ENCODE results near the gene NT5C2.
A peak's percentile ranks its signal among the peaks of the same experiment; 100 is the strongest.
"Not testable (repeated sequence)": the region's sequence is repeated elsewhere in the genome, so short reads cannot be mapped to it uniquely, and the experiment has no call there.

Gene NT5C2

DNA sequence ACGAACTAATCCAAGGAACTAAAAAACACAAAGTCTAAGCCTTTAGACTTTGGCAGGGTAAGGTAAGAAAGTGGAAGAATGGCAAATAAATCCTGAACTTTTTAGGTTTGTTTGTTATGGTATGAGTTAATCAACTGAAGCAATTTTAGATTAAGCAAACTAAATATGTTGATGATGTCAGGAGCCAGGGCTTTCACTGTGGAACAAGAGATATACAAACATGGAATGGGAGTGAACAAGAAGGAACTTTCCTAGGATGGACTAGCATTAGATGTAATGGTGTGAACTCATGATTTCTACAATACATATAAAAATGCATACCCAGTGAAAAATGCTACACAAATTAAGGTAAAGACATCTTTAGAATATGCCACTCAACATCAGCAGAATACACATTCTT lies 35.8 kb downstream of the NT5C2 start:
- peaks cover 71% of the 10 kb centered on the region for H3K36me3 Mint-ChIP-seq (ENCODE audit: low read depth)
- H3K4me3 Mint-ChIP-seq = no peak overlapping the region
- DNase-seq = no peak
- peaks cover 8% of the 10 kb centered on the region for H3K4me1 Mint-ChIP-seq (ENCODE audit: low read depth)
- no peak overlapping the region for H3K27ac Mint-ChIP-seq
- H3K9me3 Mint-ChIP-seq = no peaks in the 10 kb centered on the region
- no peaks in the 10 kb centered on the region for H3K27me3 Mint-ChIP-seq

DNA sequence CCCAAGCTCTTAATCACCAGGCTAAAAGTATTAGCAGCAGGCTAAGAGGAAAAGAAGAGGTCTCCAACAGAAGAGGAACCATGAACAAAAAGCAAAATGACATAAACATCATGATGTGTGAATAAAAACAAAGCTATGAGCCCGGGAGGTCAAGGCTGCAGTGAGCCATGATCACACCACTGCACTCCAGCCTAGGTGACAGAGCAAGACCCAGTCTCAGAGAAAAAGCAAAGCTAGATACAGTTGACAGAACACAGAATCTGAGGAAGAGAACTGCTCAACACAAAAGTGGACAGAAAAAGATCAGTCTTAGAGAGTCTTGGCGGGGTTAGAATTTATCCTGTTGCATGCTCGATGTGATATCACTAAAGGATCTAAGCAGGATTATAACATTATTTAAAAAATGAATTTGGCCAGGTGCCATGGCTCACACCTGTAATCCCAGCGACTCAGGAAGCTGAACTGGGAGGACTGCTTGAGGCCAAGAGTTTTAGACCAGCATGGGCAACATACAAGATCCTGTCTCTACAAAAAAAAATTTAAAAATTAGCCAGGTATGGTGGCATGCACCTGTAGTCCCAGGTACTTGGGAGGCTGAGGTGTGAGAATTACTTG lies 37.5 kb downstream of the NT5C2 start:
- DNase-seq = no peak
- peaks cover 72% of the 10 kb centered on the region for H3K36me3 Mint-ChIP-seq (ENCODE audit: low read depth)

DNA sequence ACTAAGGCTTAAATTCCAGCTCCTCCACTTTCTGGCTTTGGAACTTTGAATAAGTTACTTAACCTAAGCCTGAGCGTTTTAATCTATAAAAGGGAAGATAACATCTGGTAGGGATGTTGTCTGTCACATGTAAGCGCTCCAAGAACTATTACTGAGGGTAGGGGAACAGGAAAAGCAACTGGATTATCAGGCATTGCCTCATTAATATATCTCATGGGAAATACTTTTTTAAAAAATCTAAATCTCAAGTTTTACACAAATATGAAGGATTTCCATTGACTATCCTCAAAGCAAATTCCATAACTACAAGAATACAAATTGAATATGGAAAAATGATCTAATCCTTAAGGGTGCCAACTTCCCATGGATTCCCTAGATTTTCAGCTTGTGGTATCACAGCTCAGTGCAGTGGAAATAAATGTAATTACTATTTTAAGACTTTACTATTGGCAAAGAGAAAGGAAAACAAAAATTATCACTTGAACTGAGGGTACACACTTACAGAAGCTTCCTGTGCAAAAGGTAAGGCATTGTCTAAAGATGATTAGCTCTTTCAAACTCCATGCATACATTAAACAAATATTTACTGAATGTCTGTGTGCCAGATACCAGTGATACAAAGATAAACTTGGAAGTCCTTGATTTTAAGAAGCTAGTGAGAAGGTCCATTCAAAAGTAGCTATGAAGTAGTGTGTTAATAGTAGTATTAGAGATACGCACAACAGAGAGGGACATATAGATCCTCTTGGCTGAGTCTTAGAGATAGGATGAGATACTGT lies 38.4 kb downstream of the NT5C2 start:
- no peak overlapping the region for H3K27ac Mint-ChIP-seq
- DNase-seq = no peak
- peaks cover 72% of the 10 kb centered on the region for H3K36me3 Mint-ChIP-seq (ENCODE audit: low read depth)

More for the DNA sequence above, 37.5 kb downstream of the NT5C2 start:
- Mint-ChIP-seq H3K4me1 (ENCODE audit: low read depth) (peaks cover 8% of the 10 kb centered on the region), H3K27ac (no peak overlapping the region), H3K4me3 (no peak overlapping the region), H3K27me3 (no peaks in the 10 kb centered on the region), H3K9me3 (no peaks in the 10 kb centered on the region)

DNA sequence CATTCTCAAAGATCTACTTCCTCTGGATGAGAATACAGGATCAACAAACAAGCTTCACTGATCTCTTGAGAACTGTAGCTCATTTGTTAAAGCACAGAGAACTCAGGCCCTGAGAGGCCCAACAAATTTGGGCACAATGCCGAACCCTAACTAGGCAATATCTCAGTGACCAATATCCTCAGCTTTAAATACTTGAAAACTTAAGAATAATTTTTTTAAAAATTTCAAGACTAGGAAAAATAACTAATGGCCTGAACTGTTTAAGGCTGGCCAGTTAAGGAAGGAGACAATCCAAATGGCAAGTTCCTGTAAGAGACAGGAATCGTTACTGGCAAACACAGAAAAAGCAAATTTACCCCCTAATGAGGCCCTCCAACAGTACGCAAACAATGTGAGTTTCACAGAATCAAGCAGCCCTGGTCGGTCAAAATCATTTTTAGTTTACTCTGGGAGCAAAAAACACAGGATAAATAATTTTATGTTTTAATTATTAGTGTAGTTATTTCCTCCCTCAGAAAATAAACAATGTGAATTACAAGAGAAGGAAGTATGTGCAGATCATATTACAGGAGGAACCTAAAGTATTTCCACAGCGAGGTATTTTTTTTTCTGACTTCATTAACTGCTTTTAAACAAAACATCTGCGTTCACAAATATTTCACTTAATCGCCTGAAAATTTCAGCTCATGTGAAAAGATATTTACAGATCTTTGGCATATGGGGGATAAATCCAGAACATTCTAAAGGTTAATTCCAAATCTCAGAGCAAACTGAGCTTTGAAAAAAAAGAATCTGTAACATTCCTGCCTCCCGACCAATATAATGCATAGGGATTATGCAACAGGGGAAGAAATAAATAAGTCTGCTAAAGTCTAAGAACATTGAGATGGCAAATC lies 39.5 kb downstream of the NT5C2 start:
- DNase-seq = no peak
- Mint-ChIP-seq H3K4me1 (ENCODE audit: low read depth) (peaks cover 6% of the 10 kb centered on the region), H3K27me3 (no peaks in the 10 kb centered on the region), H3K36me3 (ENCODE audit: low read depth) (peaks cover 70% of the 10 kb centered on the region), H3K4me3 (no peak overlapping the region), H3K9me3 (no peaks in the 10 kb centered on the region), H3K27ac (no peak overlapping the region)

More for the DNA sequence above, 38.4 kb downstream of the NT5C2 start:
- no peak overlapping the region for H3K4me3 Mint-ChIP-seq
- no peaks in the 10 kb centered on the region for H3K9me3 Mint-ChIP-seq
- H3K27me3 Mint-ChIP-seq = no peaks in the 10 kb centered on the region
- peaks cover 6% of the 10 kb centered on the region for H3K4me1 Mint-ChIP-seq (ENCODE audit: low read depth)

DNA sequence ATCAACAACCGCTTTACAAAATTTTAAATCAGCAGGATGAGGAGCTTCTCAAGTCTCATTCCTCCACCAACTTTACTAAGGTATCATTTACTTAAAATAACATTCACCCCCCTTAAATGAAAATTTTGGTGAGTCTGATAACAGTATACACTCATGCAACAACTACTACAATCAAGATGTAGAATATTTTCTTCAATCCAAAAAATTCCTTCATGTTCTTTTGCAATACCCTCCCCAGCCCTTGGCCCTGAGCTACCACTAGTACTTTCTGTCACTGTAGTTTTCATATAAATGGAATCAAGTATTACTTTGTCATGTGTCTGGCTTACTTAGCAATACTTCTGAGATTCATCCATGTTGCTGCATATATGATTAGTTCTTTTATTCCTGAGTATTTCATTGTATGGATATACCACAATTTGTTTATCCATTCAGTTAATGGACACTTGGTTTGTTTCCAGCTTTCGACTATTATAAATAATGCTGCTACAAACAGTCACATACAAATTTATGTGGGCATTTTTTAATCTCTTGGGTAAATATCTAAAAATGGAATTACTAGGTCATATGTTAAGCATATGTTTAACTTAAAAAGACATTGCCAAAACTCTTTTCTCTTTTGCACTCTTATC lies 43.0 kb downstream of the NT5C2 start:
- H3K4me1 Mint-ChIP-seq (ENCODE audit: low read depth) = peaks cover 8% of the 10 kb centered on the region
- H3K4me3 Mint-ChIP-seq = no peak overlapping the region
- DNase-seq = no peak
- no peaks in the 10 kb centered on the region for H3K9me3 Mint-ChIP-seq
- peaks cover 63% of the 10 kb centered on the region for H3K36me3 Mint-ChIP-seq (ENCODE audit: low read depth)
- no peak overlapping the region for H3K27ac Mint-ChIP-seq
- no peaks in the 10 kb centered on the region for H3K27me3 Mint-ChIP-seq

DNA sequence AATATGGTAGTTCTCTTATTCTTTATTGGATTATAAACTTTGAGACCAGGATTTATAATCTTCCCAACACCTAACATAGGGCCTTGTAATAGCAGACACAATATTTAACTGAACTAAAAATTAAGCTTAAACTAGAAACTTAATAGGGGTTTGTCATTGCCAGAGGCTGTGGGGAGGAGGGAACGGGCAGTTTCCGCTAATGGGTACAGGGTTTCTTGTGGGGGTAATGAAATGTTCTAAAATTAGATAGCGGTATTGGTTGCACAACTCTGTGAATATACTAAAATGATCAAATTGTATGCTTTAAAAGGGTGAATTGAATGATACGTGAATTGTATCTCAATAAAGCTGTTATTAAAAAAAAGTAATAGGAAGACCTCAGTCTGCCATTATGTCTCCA lies 45.4 kb downstream of the NT5C2 start:
- H3K4me1 Mint-ChIP-seq (ENCODE audit: low read depth) = peaks cover 9% of the 10 kb centered on the region
- no peak overlapping the region for H3K4me3 Mint-ChIP-seq
- H3K27ac Mint-ChIP-seq = no peak overlapping the region
- peaks cover 55% of the 10 kb centered on the region for H3K36me3 Mint-ChIP-seq (ENCODE audit: low read depth)
- no peak for DNase-seq
- H3K9me3 Mint-ChIP-seq = no peaks in the 10 kb centered on the region
- H3K27me3 Mint-ChIP-seq = no peaks in the 10 kb centered on the region

DNA sequence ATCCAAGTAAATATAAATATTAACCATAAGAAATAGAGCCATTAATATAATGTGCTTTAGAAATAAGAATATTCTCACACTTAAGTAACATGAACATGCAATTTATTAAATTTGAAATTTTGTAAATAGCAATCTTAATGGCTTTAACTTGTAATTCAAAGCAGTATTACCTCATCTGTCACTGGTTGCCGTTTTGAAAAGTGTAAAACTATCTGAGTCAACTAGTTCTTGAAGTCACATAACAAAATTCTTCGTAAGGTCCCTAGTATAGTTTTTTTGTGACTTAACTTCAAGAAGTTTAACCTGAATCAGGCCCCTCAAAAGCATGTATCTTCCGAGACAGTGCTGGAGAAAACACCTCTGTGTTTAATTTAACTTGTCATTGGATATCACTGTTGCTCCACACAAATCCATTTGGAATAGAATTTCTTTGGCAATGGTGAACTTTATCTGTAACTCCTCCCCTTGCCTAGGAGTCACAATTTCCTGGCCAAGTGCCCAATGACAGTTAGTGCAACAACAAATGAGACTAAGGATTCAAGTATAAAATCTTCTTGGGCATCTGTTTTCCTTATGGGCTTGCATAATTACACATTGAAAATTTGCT lies 47.1 kb downstream of the NT5C2 start:
- Mint-ChIP-seq H3K27me3 (no peaks in the 10 kb centered on the region), H3K4me1 (ENCODE audit: low read depth) (peaks cover 9% of the 10 kb centered on the region), H3K9me3 (no peaks in the 10 kb centered on the region), H3K36me3 (ENCODE audit: low read depth) (peaks cover 54% of the 10 kb centered on the region), H3K27ac (no peak overlapping the region), H3K4me3 (no peak overlapping the region)
- no peak for DNase-seq

DNA sequence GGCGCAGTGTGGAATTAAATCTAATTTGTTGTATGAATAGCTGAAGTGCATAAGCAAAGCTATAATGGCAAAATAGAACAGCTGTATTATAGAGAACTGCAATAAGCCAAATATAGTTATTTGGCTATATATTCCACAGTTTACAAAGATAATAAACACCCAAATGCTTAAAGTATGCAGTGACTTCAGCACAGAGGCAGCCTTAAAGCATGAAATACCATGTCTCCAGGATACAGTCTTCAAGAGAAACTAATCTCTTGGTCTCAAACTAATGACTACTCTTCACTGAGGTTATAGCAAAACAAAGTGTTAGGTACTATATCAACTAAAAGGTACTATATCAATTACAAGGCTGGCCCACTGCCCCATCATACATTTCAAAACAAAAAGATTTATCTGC lies 48.0 kb downstream of the NT5C2 start:
- Mint-ChIP-seq H3K4me1 (ENCODE audit: low read depth) (peaks cover 18% of the 10 kb centered on the region), H3K36me3 (ENCODE audit: low read depth) (peaks cover 54% of the 10 kb centered on the region), H3K27ac (no peak overlapping the region), H3K27me3 (no peaks in the 10 kb centered on the region), H3K9me3 (no peaks in the 10 kb centered on the region), H3K4me3 (no peak overlapping the region)
- no peak for DNase-seq

DNA sequence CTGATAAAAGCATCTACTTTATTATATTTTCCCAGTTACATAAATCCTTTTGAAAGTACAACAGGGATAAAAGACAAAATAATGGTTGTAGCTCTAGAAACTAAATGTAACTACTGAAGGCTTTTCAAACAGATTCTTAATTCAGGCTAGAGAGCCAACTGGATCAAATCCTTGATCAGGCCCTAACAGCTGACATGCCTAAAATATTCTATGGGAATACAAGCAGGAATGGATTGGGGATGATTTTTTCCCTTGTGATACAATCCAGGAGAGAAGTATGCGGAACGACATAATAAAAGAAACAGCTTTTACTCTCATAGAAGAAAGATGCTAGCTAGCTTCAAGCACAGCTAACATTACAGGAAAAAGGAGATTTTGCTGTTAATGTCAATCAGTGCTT lies 49.0 kb downstream of the NT5C2 start:
- Mint-ChIP-seq H3K27me3 (no peaks in the 10 kb centered on the region), H3K4me1 (ENCODE audit: low read depth) (peaks cover 21% of the 10 kb centered on the region), H3K4me3 (no peak overlapping the region), H3K36me3 (ENCODE audit: low read depth) (peaks cover 50% of the 10 kb centered on the region), H3K27ac (no peak overlapping the region), H3K9me3 (no peaks in the 10 kb centered on the region)
- DNase-seq = no peak

DNA sequence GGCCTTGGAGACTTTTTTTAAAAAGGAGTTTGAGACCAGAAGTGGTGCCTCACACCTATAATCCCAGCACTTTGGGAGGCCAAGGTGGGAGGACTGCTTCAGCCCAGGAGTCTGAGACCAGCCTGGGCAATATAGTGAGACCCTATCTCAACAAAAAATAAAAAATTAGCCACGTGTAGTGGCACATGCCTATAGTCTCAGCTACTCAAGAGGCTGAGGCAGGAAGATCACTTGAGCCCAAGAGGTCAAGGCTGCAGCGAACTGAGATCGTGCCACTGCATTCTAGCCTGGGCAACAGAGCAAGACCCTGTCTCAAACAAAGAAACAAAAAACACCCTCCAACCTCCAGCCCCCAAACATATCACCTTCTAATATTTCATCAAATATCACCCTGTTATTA lies 49.4 kb downstream of the NT5C2 start:
- not testable (repeated sequence) for H3K27ac Mint-ChIP-seq

DNA sequence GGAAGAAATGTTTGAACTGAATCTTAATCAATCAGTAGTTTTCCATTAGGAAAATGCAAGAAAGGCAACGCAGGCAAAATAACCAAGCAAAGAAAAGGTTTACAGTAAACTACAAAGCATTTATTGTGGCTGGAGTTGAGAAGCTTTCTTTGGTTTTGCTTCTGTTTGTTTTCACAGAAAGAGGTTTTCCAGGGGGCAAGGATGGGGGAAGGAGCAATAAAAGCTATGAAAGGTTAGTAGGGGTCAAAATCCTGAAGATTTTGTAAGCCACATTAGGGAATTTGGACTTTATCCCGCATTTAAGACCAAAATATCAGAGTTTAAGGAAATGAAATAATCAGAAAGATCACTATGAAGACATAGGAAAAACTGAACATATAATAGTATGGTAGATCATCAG lies 51.1 kb downstream of the NT5C2 start:
- Mint-ChIP-seq H3K4me1 (ENCODE audit: low read depth) (peaks cover 18% of the 10 kb centered on the region), H3K4me3 (no peak overlapping the region), H3K9me3 (no peaks in the 10 kb centered on the region), H3K27ac (no peak overlapping the region), H3K27me3 (no peaks in the 10 kb centered on the region), H3K36me3 (ENCODE audit: low read depth) (peaks cover 49% of the 10 kb centered on the region)
- no peak for DNase-seq

More for the DNA sequence above, 49.4 kb downstream of the NT5C2 start:
- H3K4me1 Mint-ChIP-seq (ENCODE audit: low read depth) = peaks cover 21% of the 10 kb centered on the region
- not testable (repeated sequence) for H3K9me3 Mint-ChIP-seq, H3K27me3 Mint-ChIP-seq, DNase-seq, H3K4me3 Mint-ChIP-seq
- H3K36me3 Mint-ChIP-seq (ENCODE audit: low read depth) = peaks cover 50% of the 10 kb centered on the region

DNA sequence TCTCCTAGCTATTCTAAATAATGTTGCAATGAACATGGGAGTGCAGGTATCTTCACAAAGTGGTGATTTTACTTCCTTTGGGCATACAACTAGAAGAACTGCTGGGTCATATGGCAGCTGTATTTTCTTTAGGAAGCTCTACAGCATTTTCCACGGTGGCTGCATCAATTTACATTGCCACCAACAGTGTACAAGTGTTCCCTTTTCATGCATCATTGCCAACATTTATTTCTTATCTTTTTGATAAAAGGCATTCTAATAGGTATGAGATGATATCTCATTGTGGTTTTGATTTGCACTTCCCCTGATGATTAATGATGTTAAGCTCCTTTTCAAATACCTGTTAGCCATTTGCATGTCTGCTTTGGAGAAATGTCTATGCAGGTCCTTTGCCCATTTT lies 52.6 kb downstream of the NT5C2 start:
- peaks cover 2% of the 10 kb centered on the region for H3K9me3 Mint-ChIP-seq
- peaks cover 17% of the 10 kb centered on the region for H3K4me1 Mint-ChIP-seq (ENCODE audit: low read depth)
- no peak overlapping the region for H3K27ac Mint-ChIP-seq
- no peak overlapping the region for H3K4me3 Mint-ChIP-seq
- no peaks in the 10 kb centered on the region for H3K27me3 Mint-ChIP-seq
- DNase-seq = no peak
- peaks cover 56% of the 10 kb centered on the region for H3K36me3 Mint-ChIP-seq (ENCODE audit: low read depth)

DNA sequence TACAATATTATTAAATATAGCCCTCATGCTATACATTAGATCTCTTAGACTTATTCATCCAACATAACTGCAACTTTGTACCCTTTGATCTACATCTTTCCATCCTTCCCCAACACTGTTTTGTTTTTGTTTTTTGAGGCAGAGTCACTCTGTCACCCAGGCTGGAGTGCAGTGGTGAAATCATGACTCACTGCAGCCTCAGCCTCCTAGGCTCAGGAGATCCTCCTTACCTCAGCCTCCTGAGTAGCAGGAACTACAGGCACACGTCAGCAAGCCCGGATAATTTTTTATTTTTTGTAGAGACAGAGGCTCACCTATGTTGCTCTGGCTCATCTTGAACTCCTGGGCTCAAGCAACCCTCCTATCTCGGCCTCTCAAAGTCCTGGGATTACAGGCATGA lies 53.3 kb downstream of the NT5C2 start:
- H3K9me3 Mint-ChIP-seq = peaks cover 7% of the 10 kb centered on the region
- peaks cover 24% of the 10 kb centered on the region for H3K4me1 Mint-ChIP-seq (ENCODE audit: low read depth)
- no peak overlapping the region for H3K4me3 Mint-ChIP-seq
- H3K27ac Mint-ChIP-seq = no peak overlapping the region
- no peak for DNase-seq
- peaks cover 59% of the 10 kb centered on the region for H3K36me3 Mint-ChIP-seq (ENCODE audit: low read depth)
- H3K27me3 Mint-ChIP-seq = no peaks in the 10 kb centered on the region

DNA sequence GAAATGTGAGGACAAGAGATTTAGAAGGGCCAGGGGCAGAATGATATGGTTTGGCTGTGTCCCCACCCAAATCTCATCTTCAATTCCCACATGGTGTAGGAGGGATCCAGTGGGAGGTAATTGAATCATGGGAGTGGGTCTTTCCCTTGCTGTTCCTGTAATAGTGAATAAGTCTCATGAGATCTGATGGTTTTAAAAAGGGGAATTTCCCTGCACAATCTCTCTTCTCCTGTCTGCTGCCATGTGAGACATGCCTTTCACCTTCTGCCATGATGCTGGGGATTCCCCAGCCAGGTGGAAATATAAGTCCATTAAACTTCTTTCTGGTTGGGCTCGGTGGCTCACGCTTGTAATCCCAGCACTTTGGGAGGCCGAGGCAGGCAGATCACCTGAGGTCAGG lies 57.9 kb downstream of the NT5C2 start:
- Mint-ChIP-seq H3K27ac (peak overlapping the region; percentile 74), H3K36me3 (ENCODE audit: low read depth) (peaks cover 79% of the 10 kb centered on the region)
- DNase-seq = not testable (repeated sequence)

More for the DNA sequence above, 57.9 kb downstream of the NT5C2 start:
- not testable (repeated sequence) for H3K27me3 Mint-ChIP-seq, H3K4me3 Mint-ChIP-seq
- Mint-ChIP-seq H3K9me3 (peaks cover 13% of the 10 kb centered on the region), H3K4me1 (ENCODE audit: low read depth) (peaks cover 33% of the 10 kb centered on the region)
